Activated CD4-positive, alpha-beta T cell treated with anti-CD3 and anti-CD28 coated beads, Interleukin-2, amount 50 U/mL, for 4 hours (primary cell): ENCODE data around the gene ZNF891.
A peak's percentile ranks its signal among the peaks of the same experiment; 100 is the strongest.

ENCODE experiments used
- DNase-seq, 2 experiments: peaks; one replicate each; pipeline ENCODE4 v3.0.0-alpha.2; 2020

The ZNF891 gene

GRCh38 chr12:133130038-133130807 is at the start of gene ZNF891, which contains the start of gene ZNF10:
Gene ZNF891 (minus strand): TSS chr12:133130274. CDS start chr12:133121918, 8,356 bp downstream.
Gene ZNF10 (plus strand): TSS chr12:133130627. CDS start chr12:133144493, 13,866 bp downstream.
- DNase-seq, result peak; percentile 95 to 96

GRCh38 chr12:133174901-133175300 is 44.8 kb upstream of the ZNF891 start:
- no peak for DNase-seq

- no peak for DNase-seq
Observed at GRCh38 chr12:133172491-133172890, 42.4 kb upstream of the ZNF891 start.

- no peak for DNase-seq
Observed at GRCh38 chr12:133165776-133166175, 35.7 kb upstream of the ZNF891 start.

GRCh38 chr12:133156125-133156690 is 26.1 kb upstream of the ZNF891 start:
- no peak for DNase-seq

GRCh38 chr12:133145981-133146380 is 15.9 kb upstream of the ZNF891 start:
- DNase-seq, result no peak

GRCh38 chr12:133135747-133136146 is 5.7 kb upstream of the ZNF891 start:
- DNase-seq, result no peak

GRCh38 chr12:133130808-133131128 is 694 bp upstream of the ZNF891 start:
- peak in 1 of 2 experiments; percentile 36 for DNase-seq

- peak in 1 of 2 experiments; percentile 1 for DNase-seq
Observed at GRCh38 chr12:133129368-133130037, 571 bp downstream of the ZNF891 start.

- DNase-seq, result no peak
Observed at GRCh38 chr12:133124674-133125073, 5.4 kb downstream of the ZNF891 start.

- no peak for DNase-seq
Observed at GRCh38 chr12:133120385-133121191, 9.5 kb downstream of the ZNF891 start.

- DNase-seq, result no peak
Observed at GRCh38 chr12:133108150-133108549, 21.9 kb downstream of the ZNF891 start.

- DNase-seq, result no peak
Observed at GRCh38 chr12:133107121-133107520, 23.0 kb downstream of the ZNF891 start.

GRCh38 chr12:133106253-133106652 is 23.8 kb downstream of the ZNF891 start:
- no peak for DNase-seq

- no peak for DNase-seq
Observed at GRCh38 chr12:133105620-133106019, 24.5 kb downstream of the ZNF891 start.

- no peak for DNase-seq
Observed at GRCh38 chr12:133083345-133083744, 46.7 kb downstream of the ZNF891 start.

- peak in 1 of 2 experiments; percentile 79 for DNase-seq
Observed at GRCh38 chr12:133081159-133081780, 48.8 kb downstream of the ZNF891 start.

- DNase-seq, result peak; percentile 92
Observed at GRCh38 chr12:133080368-133081158, 49.5 kb downstream of the ZNF891 start, which contains the start of gene ZNF140. Gene ZNF140 (plus strand): TSS chr12:133080923. CDS start chr12:133081321, 398 bp downstream.

GRCh38 chr12:133080026-133080367 is 50.1 kb downstream of the ZNF891 start:
- DNase-seq, result peak; percentile 95 to 97

GRCh38 chr12:133073836-133074235 is 56.2 kb downstream of the ZNF891 start:
- no peak for DNase-seq

- no peak for DNase-seq
Observed at GRCh38 chr12:133063556-133063955, 66.5 kb downstream of the ZNF891 start.

GRCh38 chr12:133061954-133062353 is 68.1 kb downstream of the ZNF891 start:
- no peak for DNase-seq
